Keratinocyte (primary cell): Measurements from ENCODE around the gene EPHB1. TPM values are rescaled to one million over a fixed set of nuclear protein-coding genes. Genes with fewer than 3 reads are reported as not detected.

Source experiments
- DNase-seq: peaks from one replicate; pipeline ENCODE4 v3.0.0-alpha.2; 2011; ENCODE audit warnings: low read depth, missing footprints, low spot score
- FAIRE-seq: peaks from 2 replicates; lab custom pipeline; 2011; peaks lifted over from hg19 to GRCh38; lab: Jason Lieb, UNC
- H2AFZ ChIP-seq: 2 replicates; pipeline ENCODE4 v1.6.0; 2012; ENCODE audit warnings: low read length, control low read depth, inconsistent platforms; ENCODE audit not compliant: control insufficient read depth
- H3K27ac ChIP-seq: 2 replicates; pipeline ENCODE4 v1.5.1; 2011; ENCODE audit warnings: low read length; ENCODE audit not compliant: control insufficient read depth, insufficient read depth
- H3K27me3 ChIP-seq: 3 replicates; pipeline ENCODE4 v1.6.0; 2011; ENCODE audit warnings: low read length; ENCODE audit not compliant: control insufficient read depth, insufficient read depth; ENCODE audit errors: extremely low read depth
- H3K36me3 ChIP-seq, 2 experiments: 2 replicates in 1 of 2; 3 replicates in 1 of 2; pipeline ENCODE4 v1.5.1; 2011; ENCODE audit warnings: low read length in 2 of 2, mild to moderate bottlenecking in 1 of 2; ENCODE audit not compliant: control insufficient read depth in 2 of 2, insufficient read depth in 2 of 2; ENCODE audit errors: extremely low read depth in 1 of 2
- H3K4me1 ChIP-seq: 3 replicates; pipeline ENCODE4 v1.5.1; 2011; ENCODE audit warnings: low read length; ENCODE audit not compliant: control insufficient read depth, insufficient read depth; ENCODE audit errors: extremely low read depth
- H3K4me2 ChIP-seq: 3 replicates; pipeline ENCODE4 v1.6.0; 2011; ENCODE audit warnings: low read depth, low read length; ENCODE audit not compliant: control insufficient read depth, insufficient read depth; ENCODE audit errors: extremely low read depth
- H3K4me3 ChIP-seq, 3 experiments: fragments of 200-600 bp in 1 of 3; sonication (generic) in 1 of 3; 2 replicates in 2 of 3; 3 replicates in 1 of 3; pipeline ENCODE4 v1.5.1; 2011 to 2016; ENCODE audit warnings: low read length in 3 of 3, mild to moderate bottlenecking in 3 of 3, control low read depth in 2 of 3, inconsistent platforms in 1 of 3, low read depth in 1 of 3, mixed read lengths in 1 of 3, mixed run types in 1 of 3, moderate library complexity in 1 of 3; ENCODE audit not compliant: control insufficient read depth in 2 of 3, insufficient read depth in 2 of 3; ENCODE audit errors: extremely low read depth in 1 of 3
- H3K79me2 ChIP-seq: 2 replicates; pipeline ENCODE4 v1.6.0; 2012; ENCODE audit warnings: low read length; ENCODE audit not compliant: control insufficient read depth, insufficient read depth
- H3K9ac ChIP-seq: 3 replicates; pipeline ENCODE4 v1.6.0; 2011; ENCODE audit warnings: low read length; ENCODE audit not compliant: control insufficient read depth, insufficient read depth; ENCODE audit errors: extremely low read depth
- H3K9me1 ChIP-seq: 3 replicates; pipeline ENCODE4 v1.6.0; 2011; ENCODE audit warnings: low read length; ENCODE audit not compliant: control insufficient read depth, insufficient read depth; ENCODE audit errors: extremely low read depth
- H3K9me3 ChIP-seq: 2 replicates; pipeline ENCODE4 v1.5.1; 2012; ENCODE audit warnings: low read depth, low read length; ENCODE audit not compliant: control insufficient read depth
- H4K20me1 ChIP-seq: 3 replicates; pipeline ENCODE4 v1.6.0; 2011; ENCODE audit warnings: low read length; ENCODE audit not compliant: control insufficient read depth, insufficient read depth; ENCODE audit errors: extremely low read depth
- EZH2 ChIP-seq: IDR thresholded peaks from one replicate; pipeline ENCODE4 v1.6.1; 2012; ENCODE audit warnings: inconsistent platforms, mild to moderate bottlenecking, low read length, moderate library complexity
- dilution Hi-C: fragments of 300-500 bp; cut with MboI; formaldehyde crosslinking; loops from one replicate; pipeline ENCODE4 v1.7.0; 2020; ENCODE audit warnings: low sequenced_read_pairs; ENCODE audit not compliant: extremely low pct_ligation_motif_present
- polyA plus RNA-seq, 5 experiments: library from polyadenylated mRNA; depleted of rRNA in 3 of 5; stranded (reverse) in 3 of 5; stranded (forward) in 1 of 5; unstranded in 1 of 5; fragments of >200 nt; gene quantifications; 1 replicate in 1 of 5; 2 replicates in 3 of 5; 3 replicates in 1 of 5; pipeline versions ENCODE4 v1.2.1 to v1.2.3, GENCODE V29; 2011 to 2012; ENCODE audit warnings: missing spikeins in 2 of 5, low read depth in 1 of 5, low replicate concordance in 1 of 5
- TF ChIP-seq, protein P1 (sequence below), 3 experiments: IDR thresholded peaks in 1 of 3; conservative IDR thresholded peaks in 1 of 3; optimal IDR thresholded peaks in 1 of 3; 2 replicates in 2 of 3; 3 replicates in 1 of 3; pipeline versions ENCODE3 to v1.5.1; 2011; ENCODE audit warnings: low read length in 3 of 3, mild to moderate bottlenecking in 3 of 3, moderate library complexity in 2 of 3, control low read depth in 1 of 3, inconsistent platforms in 1 of 3; ENCODE audit not compliant: insufficient read depth in 2 of 3; ENCODE audit errors: extremely low read depth in 1 of 3

Gene EPHB1
- polyA plus RNA-seq, 1 donor (not counting 4 experiments of a cell fraction or from before 2014, with no cell fraction given), result 0.01 TPM

DNA sequence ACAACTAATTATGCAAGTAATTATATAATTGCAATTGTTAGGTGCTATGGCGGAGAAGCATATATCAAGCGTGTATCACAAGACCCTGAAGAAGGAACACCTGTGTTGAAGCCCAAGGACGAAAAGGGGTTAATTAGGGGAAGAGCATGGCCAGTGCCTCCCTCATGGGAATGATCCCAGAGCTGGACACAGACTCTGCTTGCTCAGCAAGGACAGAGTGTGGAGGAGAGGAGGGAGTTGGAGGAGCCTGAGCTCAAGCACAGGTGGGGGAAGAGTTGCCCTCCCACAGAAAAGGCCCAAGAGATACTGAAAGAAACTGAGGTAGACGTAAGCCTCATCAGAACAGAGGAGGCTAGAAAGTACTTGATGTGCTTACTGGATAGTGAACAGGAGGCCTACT is 423.7 kb downstream of the EPHB1 start:
- DNase-seq, result no peak
- Histone ChIP-seq H3K4me3 (no peak overlapping the region), H3K4me1 (no peaks in the 10 kb centered on the region), H4K20me1 (no peaks in the 10 kb centered on the region), H3K27ac (no peak overlapping the region), H3K9me1 (no peaks in the 10 kb centered on the region), H2AFZ (no peak overlapping the region), H3K9me3 (no peaks in the 10 kb centered on the region), H3K9ac (no peak overlapping the region), H3K79me2 (no peaks in the 10 kb centered on the region), H3K36me3 (no peaks in the 10 kb centered on the region), H3K27me3 (no peaks in the 10 kb centered on the region), H3K4me2 (no peak overlapping the region)
- dilution Hi-C loops, result no loop called here
- no peak for TF ChIP-seq EZH2
- TF ChIP-seq, protein P1, sequence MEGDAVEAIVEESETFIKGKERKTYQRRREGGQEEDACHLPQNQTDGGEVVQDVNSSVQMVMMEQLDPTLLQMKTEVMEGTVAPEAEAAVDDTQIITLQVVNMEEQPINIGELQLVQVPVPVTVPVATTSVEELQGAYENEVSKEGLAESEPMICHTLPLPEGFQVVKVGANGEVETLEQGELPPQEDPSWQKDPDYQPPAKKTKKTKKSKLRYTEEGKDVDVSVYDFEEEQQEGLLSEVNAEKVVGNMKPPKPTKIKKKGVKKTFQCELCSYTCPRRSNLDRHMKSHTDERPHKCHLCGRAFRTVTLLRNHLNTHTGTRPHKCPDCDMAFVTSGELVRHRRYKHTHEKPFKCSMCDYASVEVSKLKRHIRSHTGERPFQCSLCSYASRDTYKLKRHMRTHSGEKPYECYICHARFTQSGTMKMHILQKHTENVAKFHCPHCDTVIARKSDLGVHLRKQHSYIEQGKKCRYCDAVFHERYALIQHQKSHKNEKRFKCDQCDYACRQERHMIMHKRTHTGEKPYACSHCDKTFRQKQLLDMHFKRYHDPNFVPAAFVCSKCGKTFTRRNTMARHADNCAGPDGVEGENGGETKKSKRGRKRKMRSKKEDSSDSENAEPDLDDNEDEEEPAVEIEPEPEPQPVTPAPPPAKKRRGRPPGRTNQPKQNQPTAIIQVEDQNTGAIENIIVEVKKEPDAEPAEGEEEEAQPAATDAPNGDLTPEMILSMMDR (optimal IDR thresholded peaks at IDR 0.05 in 1 of 3, IDR thresholded peaks at IDR 0.05 in 1 of 3, conservative IDR thresholded peaks at IDR 0.05 in 1 of 3; ENCODE audit: extremely low read depth in 1 of 3, insufficient read depth in 2 of 3, low read length in 3 of 3), result no peak
- no peak for FAIRE-seq

DNA sequence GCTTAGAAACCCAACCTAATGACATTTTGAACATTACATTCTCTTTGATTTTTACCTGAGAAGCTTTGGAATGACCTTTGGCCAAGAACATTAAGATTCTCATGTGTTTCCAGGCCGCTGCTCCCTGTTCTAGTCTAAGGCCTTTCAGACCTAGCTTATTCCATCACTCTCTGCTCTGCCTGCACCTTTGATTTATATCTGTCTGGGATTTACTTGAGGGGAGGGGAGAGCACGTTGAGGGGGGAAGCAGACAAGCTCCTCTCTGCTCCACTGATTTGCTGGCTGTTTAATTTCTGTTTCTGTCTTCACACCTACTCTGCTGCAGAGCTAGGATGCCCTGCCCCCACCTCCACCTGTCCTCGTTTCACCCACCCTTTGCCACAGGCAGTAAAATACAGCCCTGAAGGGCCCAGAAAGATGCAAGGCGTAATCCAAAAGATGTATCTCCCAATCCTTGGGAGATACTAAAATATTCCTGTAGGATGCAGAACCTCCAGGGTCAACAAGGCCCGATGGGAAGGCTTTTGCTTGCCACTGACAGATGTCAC is 429.8 kb downstream of the EPHB1 start:
- no peak overlapping the region for H3K27ac ChIP-seq
- no peak overlapping the region for H2AFZ ChIP-seq
- dilution Hi-C loops, result no loop called here
- no peaks in the 10 kb centered on the region for H3K9me1 ChIP-seq
- H3K4me3 ChIP-seq, result no peak overlapping the region
- no peak overlapping the region for H3K4me2 ChIP-seq
- no peak for DNase-seq
- no peaks in the 10 kb centered on the region for H4K20me1 ChIP-seq
- H3K36me3 ChIP-seq, result no peaks in the 10 kb centered on the region
- no peaks in the 10 kb centered on the region for H3K27me3 ChIP-seq
- no peaks in the 10 kb centered on the region for H3K9me3 ChIP-seq
- no peak overlapping the region for H3K9ac ChIP-seq
- FAIRE-seq, result no peak
- H3K4me1 ChIP-seq, result no peaks in the 10 kb centered on the region
- no peak for TF ChIP-seq EZH2
- TF ChIP-seq, protein P1 (optimal IDR thresholded peaks at IDR 0.05 in 1 of 3, IDR thresholded peaks at IDR 0.05 in 1 of 3, conservative IDR thresholded peaks at IDR 0.05 in 1 of 3; ENCODE audit: extremely low read depth in 1 of 3, insufficient read depth in 2 of 3, low read length in 3 of 3), result no peak
- H3K79me2 ChIP-seq, result no peaks in the 10 kb centered on the region
